ENCODE measurements around the gene SCRN1.

- no peak for TF ChIP-seq GATA3 (IDR thresholded peaks at IDR 0.05; ENCODE audit: low read depth, low read length)
- no peak for TF ChIP-seq GATA2 (IDR thresholded peaks at IDR 0.05; ENCODE audit: low read depth, low read length)
These were observed 65.6 kb downstream of the SCRN1 start for GRCh38 chr7:29924006-29924405.

Measured in SH-SY5Y (cell line).